H1 (cell line): Measurements from ENCODE around the gene PDGFB. TPM values are rescaled to one million over a fixed set of nuclear protein-coding genes. Genes with fewer than 3 reads are reported as not detected.

Experiments
- ASH2L ChIP-seq: fragments of 200-600, 300-600 bp; sonication (generic); IDR thresholded peaks from one replicate; pipeline ENCODE4 v1.7.1; 2017; ENCODE audit warnings: low read length
- EP300 ChIP-seq, 2 experiments: IDR thresholded peaks; 1 replicate in 1 of 2; 2 replicates in 1 of 2; pipeline ENCODE4 v1.6.1; 2011 to 2012; ENCODE audit warnings: low read depth in 2 of 2, low read length in 2 of 2, mild to moderate bottlenecking in 2 of 2, borderline replicate concordance in 1 of 2, inconsistent platforms in 1 of 2, moderate library complexity in 1 of 2
- FOSL1 ChIP-seq: IDR thresholded peaks from 2 replicates; pipeline ENCODE4 v1.6.1; 2011; ENCODE audit warnings: mild to moderate bottlenecking, low read depth, low read length, moderate library complexity; ENCODE audit not compliant: insufficient read depth
- RXRA ChIP-seq: IDR thresholded peaks from 2 replicates; pipeline ENCODE4 v1.6.1; 2011; ENCODE audit warnings: low read depth, mild to moderate bottlenecking, low read length, moderate library complexity; ENCODE audit not compliant: insufficient read depth
- SIN3A ChIP-seq, 2 experiments: IDR thresholded peaks in 1 of 2; conservative IDR thresholded peaks in 1 of 2; 2 replicates each; pipeline ENCODE4 v1.6.1; 2011 to 2012; ENCODE audit warnings: low read length in 2 of 2, improper control_type of control experiment in 1 of 2, low read depth in 1 of 2, mild to moderate bottlenecking in 1 of 2
- SP1 ChIP-seq: IDR thresholded peaks from 2 replicates; pipeline ENCODE4 v1.6.1; 2011; ENCODE audit warnings: low read depth, low read length
- SP4 ChIP-seq: IDR thresholded peaks from 2 replicates; pipeline ENCODE4 v1.6.1; 2012; ENCODE audit warnings: low read length, inconsistent platforms
- SRF ChIP-seq: IDR thresholded peaks from 2 replicates; pipeline ENCODE4 v1.6.1; 2011; ENCODE audit warnings: mild to moderate bottlenecking, low read depth, low read length, moderate library complexity
- polyA plus RNA-seq, 7 experiments: library from polyadenylated mRNA; depleted of rRNA in 3 of 7; stranded (reverse) in 5 of 7; unstranded in 2 of 7; fragments of >200 nt in 5 of 7; fragments of 200-250 nt in 2 of 7; gene quantifications; 1 replicate in 5 of 7; 2 replicates in 1 of 7; 4 replicates in 1 of 7; pipeline versions ENCODE4 v1.2.1 to v1.2.3, GENCODE V29; 2011 to 2013; ENCODE audit warnings: missing spikeins in 2 of 7, mixed read lengths in 2 of 7
- total RNA-seq: library from RNA; stranded (reverse); fragmentation: NEBNext Ultra II Directional; extraction: Animal tissue kit (Norgen Biotek cat#: 25700); gene quantifications from 2 replicates; pipeline ENCODE4 v1.2.1, GENCODE V29; 2021

PDGFB gene
- total and polyA plus RNA-seq, 2 of the 8 experiments (the other 6 are each of a cell fraction or from before 2014, with no cell fraction given), result 3.9 to 8.5 TPM

DNA sequence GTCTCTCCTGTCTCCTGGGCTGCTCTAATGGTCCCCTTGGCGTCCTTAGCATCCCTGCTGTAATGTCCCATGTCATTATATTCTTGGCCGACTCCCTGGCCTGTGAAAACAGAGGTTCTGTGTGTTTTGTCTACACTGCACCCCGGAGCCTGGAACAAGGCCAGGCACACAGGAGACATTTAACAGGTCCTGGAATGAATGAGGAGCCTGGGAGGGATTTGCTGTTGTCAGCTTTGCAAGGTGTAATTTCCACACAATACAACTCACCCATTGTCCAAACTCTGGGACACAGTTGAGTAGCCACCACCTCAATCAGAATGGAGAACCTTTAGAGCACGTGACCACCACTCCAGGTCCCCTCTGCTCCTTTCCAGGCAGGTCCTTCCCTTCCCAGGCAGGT lies 14.9 kb upstream of the PDGFB start (continued):
- no peak for TF ChIP-seq EP300 (IDR thresholded peaks at IDR 0.05; ENCODE audit: borderline replicate concordance in 1 of 2, low read depth in 2 of 2, low read length in 2 of 2)
- no peak for TF ChIP-seq SP4
- no peak for TF ChIP-seq RXRA
- TF ChIP-seq SP1, result no peak
- TF ChIP-seq SIN3A (conservative IDR thresholded peaks at IDR 0.05 in 1 of 2, IDR thresholded peaks at IDR 0.05 in 1 of 2; ENCODE audit: low read depth in 1 of 2, low read length in 2 of 2), result no peak
- no peak for TF ChIP-seq ASH2L
- no peak for TF ChIP-seq SRF
- TF ChIP-seq FOSL1, result no peak
